Measurements from ENCODE around the gene VGF.

Gene VGF

DNA sequence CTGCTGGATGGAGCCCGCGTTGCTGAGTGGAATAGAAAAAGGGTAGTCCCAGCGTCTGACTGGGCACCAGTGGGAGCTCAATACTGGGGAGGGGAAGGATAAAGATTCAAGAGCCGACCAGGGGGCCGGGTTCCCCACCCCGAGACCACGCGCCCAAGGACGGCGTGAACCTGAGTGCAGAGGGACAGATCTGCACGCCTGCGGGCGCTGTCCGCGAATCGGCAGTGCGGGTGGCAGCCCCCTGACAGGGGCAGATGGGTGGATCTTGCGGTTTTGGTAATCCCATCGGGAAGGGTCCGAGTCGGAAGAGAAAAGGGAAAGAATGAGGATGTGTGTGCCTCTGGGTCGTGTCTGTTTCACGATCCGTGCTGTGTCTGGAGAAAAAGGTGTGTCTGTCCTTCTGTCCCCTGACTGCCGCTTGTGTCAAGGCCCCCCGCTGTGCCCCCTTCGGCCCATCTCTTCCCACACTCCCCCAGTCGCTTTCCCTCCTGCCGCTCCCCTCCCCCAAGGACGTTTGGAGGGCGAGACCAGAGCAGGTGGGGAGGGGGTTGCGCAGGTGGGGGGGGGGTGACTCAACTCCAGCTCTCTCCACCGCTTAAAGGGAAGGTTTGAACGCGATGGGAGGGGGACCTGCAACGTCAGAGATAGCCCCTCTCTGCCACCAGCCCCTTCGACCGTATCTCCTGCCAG lies 734 bp upstream of the VGF start:
- no peak for DNase-seq (ENCODE audit: low spot score)

DNA sequence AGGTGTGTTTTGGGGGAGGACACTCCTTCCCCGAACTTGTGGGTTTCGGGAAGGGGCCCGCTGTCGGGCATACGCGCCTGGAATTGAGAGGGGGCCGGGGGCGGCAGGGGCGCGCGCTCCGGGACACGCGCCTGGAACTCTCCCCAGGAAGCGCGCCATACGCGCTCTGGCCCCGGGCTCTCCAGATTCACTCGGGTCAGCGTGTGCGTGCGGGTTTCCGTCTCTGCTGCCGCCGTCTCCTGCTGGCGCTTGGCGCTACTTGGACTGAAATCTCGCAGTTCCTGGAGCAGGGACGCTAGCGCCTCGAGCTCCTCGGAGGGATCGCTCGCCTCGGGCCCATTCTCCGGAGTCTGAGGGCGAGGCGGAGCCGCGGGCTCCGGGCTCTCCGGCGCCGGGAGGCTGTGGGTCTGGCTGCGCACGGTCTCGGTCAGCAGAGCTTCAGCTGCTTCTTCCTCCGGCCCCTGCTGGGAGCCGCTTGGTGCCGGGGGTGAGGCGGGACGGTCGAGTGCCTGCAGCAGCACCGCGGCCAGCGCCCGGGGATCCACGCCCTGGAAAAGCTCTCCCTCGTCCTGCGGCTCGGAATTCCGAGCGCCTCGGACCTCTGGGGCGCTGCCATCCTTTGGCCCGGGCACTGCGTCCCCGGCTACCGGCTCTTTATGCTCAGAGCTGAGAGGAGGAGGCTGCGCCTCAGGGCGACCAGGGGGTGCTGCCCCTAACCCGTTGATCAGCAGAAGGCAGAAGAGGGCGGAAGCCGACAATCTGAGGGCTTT lies 1.1 kb downstream of the VGF start:
- DNase-seq (ENCODE audit: low spot score): peak; percentile 83

DNA sequence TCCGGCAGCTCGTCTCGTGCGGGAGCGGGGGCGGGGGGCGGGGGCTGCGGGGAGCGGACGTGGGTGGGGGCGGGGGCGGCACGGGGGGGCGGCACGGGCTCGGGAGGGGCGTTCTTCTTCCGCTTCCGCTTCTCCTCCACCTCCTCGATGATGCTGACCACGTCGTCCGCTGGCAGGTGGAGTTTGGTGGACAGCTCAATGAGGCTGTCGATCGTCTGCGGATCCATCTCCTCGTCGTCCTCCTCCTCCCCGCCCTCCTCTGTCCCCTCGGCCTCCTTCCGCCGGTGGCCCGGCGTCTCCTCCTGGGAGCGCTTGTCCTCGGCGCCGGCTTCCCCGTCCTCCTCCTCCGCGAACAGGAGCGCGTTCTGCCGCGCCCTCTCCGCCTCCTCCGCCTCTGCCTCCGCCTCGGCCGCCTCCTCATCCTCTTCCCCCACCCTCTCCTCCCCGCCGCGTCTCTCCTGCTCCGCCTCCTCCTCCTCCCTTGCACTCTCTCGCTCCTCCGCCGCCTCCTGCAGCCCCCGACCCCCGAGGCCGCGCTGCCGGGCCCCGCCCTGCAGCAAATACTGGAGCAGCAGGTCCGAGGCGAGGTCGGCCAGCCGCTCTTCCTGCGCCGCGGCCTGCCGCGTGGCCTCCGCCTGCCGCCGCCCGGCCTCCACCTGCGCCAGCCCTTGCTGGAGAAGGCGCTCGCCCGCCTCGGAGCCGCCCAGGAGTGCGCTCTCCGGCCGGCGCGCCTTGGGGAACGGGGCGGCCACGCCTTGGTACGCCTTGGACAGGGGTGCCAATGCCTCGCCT lies 1.9 kb downstream of the VGF start:
- DNase-seq (ENCODE audit: low spot score): peak; percentile 41

DNA sequence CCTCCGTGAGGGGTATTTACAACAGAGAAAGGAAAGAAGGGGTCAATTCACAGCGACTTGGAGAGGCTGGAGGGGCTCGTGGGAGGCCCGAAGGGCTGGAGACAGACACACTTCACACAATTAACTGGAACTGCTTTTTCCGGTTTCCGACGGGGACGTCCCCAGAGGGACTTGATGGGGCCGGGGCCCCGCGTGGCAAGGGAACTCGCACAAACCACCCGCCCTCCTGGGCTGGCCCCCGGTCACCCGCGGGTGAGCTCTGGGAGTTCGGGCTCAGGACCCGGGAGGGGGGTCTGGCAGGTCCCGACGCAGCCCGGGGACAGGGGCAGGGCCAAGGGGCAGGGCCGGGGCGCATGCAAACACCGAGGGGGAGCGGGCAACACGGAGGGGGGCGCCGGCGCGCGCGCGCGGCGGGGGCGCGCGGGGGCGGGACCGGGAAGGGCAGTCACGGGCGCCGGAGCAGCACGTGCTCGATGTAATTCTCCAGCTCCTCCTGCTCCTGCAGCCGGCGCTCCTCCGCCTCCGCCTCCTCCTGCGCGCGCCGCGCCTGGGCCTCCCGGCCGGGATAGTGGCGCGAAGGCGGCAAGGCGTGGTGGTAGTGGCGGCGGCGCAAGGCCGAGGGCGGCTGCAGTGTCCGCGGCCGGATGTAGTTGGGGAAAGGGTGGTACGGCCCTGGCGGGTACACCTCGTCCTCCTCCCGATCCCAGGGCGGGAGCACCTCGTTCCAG lies 2.7 kb downstream of the VGF start:
- DNase-seq (ENCODE audit: low spot score): peak; percentile 69

DNA sequence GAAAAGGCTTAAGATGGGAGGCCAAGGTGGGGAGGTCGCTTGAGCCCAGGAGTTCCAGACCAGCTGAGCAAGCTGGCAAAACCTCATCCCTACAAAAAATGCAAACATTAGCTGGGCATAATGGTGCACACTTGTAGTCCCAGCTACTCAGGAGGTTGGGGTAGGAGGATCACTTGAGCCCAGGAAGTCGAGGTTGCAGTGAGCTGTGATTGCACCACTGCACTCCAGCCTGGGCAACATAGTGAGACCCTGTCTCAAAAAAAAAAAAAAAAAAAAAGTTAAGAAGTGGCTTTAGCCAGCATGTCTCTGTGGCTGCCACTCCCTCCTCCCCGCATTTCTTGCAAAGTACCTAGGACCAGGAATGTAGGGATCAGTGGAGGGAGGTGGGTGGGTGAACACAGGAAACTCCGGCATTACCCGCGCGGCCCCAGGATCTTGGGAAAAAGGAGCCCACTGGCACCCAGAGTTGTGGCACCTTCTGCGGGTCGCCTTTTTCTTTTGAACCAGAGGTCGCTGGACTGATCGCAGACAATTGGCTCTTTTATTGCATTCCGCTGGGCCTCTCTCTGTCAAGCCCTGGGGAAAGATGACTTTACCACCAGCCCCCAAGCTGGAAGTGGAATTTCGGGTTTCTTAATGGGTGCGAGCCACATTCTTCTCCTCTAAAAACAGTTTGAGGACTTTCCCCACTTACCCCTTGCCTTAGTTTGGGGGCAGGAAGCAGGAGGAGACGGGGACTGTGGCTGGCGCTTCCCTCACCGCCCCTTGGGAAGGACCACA lies 3.5 kb downstream of the VGF start:
- peak; percentile 14 for DNase-seq (ENCODE audit: low spot score)

DNA sequence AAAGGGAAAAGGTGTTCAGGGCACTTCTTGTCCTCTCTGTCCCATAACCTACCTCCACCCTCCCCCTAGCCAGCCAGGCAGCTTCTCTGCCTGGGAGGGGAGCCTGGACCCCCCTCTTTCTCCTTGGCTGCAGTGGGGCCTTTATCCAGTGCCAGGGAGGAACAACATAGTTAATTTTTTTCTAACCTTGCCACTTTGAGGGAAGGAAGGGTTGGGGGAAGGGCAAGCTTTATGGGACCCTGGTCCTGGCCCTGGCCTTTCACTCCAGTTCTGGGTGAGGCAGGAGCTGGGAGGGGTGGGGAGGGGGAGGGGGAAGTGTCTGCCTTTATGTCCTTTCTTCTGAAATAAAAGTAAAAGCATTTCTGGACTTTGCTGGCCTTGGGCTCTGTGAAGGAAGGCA lies 4.5 kb downstream of the VGF start:
- no peak for DNase-seq (ENCODE audit: low spot score)

DNA sequence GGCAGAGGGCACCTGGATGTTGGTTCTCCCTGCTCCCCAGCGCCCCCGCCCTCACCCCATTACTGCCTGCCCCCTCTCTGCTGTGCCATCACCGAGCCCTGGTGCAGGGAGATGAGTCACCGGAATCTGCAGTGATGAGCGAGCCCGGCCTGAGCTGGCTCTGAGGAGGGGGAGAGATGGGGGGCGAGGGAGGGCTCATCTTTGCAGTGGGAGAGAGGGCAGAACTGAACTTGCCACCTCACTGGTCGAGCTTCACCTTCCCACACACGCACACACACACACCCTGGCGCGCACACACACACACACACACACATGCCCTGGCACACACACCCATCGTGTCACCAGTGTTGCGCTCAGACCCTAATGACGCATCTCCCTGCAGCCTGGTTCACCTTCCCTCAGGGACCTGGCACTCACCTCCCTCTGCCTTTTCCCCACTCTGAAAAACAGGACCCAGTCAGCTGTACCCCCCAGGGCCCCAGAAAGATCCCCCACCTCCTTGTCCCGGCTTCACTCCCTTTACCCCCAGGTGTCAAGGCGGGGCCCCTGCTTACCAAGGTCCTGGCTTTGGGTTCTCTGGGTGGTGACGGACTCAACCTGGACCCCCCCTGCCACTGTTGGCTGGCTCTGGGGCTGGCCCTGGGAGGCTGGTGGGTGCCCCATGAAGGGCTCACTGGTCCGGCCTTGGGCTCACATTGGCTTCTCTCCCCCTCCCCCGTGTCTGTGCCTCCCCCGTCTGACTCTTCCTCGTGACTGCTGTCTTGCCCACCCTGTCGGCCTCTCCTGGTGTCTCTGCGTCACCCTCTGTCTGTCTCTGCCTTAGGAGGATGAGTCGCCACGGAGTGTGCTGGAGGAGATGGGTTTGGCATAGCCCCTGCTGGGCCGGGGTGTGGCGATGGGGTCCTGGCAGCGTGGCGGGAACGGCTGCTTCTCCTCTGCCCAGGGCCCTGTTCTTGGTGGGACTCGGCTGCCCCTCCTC lies 5.4 kb downstream of the VGF start:
- DNase-seq (ENCODE audit: low spot score): no peak

DNA sequence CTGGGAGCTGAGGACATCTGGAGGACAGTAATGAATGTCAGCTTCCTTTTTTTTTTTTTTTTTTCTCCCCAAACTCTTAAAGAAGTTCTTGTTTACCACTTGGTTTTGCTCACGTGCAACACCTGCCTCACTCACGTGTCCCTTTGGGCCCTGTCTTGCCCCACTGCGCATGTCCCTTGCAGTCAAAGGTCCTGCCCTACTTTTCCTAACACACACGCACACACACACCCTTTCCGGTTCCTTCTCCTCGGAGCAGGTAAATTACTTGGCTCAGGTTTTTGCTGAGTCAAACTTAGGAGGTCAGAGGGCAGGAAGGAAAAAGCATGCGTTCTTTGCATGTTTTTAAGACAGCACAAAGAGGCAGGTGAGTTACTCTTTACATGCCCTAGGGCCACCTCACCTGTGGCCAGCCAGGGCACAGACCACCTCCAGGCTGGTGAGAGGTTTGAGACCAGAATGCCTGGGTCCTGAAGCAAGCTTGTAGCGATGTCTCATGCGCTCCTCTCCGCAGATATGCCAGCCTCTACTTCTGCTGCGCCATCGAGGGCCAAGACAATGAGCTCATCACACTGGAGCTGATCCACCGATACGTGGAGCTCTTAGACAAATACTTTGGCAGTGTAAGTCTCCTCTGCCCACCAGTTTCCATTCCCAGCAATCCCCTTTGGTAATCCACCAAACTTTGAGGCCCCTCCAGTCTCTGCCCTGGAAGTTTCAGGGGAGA lies 8.3 kb downstream of the VGF start:
- DNase-seq (ENCODE audit: low spot score): no peak

DNA sequence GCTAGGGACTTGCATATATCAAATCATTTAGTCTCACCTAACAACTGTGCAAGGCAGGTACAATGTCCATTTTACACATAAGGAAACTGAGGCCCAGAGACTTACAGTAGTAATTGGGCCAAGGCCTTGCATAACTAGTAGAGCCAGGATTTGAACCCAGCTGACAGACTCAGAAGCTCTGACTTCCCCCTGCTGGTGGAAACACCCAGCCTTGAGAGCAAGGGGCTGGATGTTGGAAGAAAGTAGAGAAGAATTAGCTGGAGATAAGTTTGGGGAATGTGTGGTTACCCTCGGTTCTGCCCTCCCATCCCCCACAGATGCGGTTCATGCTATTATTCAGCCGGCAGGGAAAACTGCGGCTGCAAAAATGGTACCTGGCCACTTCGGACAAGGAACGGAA lies 9.1 kb downstream of the VGF start:
- DNase-seq (ENCODE audit: low spot score): peak; percentile 32

DNA sequence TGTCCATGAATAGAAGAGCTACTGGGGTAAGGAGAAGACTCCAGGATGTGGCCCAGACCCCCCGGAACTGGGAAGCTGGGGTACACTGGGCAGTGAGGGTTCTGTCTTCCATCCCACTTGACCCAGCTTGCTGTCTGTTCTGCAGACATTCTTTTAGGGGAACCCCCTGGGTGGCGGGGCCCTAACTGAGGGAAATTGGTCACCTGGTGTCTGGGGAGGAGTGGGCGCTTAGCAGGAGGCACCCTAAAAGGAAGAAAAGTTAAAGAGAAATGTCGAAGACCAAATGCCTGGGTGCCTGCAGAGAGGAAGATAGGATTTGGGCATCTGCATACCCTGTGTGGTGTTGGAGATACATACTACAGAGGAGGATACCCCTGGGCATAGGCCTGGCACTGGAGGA lies 10.1 kb downstream of the VGF start:
- DNase-seq (ENCODE audit: low spot score): no peak

DNA sequence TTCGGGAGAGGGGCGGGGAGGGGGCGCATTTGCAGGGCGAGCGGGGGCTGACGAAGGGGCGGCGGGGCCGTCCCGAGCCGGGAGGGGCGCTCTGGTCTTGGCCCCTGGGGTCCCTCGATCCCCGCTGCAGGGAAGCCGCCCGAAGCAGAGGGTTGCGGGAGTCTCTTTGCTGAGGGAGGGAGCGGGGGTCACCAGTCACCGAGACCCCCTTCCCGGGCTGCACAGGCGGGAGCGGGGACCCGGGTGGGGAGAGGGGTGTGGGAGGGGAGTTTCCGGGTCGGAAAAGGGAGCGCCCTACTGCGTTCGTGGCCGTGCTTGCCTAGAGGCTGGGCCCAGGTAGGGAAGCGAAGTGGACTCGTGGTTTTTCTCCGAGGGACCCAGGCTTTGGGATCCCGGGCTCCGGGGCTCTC lies 10.7 kb downstream of the VGF start:
- no peak for DNase-seq (ENCODE audit: low spot score)

DNA sequence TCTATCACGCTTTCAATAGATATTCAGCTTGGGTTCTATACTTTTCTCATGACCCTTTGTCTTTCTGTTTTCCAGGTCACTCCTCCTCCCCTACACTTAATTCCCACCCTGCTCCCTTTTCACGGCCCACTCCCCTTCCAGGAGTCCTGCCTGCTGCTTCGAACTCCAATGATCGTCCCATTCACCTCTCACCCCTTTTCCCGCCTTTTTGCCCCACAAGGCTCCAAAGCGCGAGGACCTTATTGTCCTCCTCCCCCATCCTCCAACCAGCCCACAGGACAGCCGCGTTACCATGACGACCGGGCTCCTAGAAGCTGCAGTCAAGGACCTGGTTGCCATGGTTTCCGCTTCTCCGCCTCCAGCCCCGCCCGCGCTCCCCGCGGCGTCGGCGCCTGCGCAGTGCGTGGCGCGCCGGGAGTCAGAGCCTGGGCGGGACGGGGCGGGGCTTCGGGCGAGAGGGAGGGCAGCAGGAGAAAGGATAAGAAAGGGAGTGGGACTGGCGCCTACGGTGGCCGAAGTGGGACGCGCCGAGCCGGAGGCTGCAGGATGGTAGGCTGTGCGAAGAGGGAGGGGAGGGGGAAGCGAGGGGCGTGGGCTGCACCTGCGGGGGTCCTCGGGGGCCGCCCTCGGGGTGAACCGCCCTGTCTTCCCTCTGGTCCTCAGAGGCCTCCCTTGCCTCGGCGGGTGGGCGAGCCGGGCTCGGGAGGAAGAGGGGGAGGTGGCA lies 11.2 kb downstream of the VGF start, which contains the start of gene AP1S1:
TSS of gene AP1S1 (plus strand) at position 508 of the 724 bp plus-strand sequence. CDS start at position 547, 39 bp downstream.
- peak; percentile 99 for DNase-seq (ENCODE audit: low spot score)

DNA sequence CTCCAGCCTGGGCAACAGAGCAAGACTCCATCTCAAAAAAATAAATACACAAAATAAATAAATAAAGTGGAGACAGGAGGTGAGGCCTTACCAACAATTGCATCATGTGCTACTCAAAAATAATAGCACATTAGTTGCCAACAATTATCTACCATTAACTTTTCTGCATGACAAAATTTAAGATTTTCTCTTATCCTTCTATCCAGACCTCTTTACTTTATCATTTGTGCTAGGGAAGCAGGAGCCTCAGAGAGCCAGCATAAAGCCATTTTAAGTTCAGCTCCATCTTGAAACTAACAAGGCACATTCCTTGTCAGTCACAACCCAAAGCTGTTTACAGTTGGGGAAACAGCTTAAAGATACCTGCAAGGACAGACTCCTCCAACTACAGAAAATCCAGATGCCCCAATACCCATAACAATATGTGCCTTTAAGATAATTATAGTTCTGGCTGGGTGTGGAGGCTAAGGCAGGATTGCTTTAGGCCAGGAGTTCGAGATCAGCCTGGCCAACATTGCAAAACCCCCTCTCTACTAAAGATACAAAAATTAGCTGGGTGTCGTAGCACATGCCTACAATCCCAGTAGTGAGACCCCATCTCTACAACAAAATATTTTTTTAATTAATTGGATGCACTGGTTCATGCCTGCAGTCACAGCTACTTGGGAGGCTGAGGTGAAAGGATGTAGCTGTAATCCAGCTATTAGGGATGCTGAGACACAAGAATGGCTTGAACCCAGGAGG lies 13.3 kb downstream of the VGF start:
- no peak for DNase-seq (ENCODE audit: low spot score)

DNA sequence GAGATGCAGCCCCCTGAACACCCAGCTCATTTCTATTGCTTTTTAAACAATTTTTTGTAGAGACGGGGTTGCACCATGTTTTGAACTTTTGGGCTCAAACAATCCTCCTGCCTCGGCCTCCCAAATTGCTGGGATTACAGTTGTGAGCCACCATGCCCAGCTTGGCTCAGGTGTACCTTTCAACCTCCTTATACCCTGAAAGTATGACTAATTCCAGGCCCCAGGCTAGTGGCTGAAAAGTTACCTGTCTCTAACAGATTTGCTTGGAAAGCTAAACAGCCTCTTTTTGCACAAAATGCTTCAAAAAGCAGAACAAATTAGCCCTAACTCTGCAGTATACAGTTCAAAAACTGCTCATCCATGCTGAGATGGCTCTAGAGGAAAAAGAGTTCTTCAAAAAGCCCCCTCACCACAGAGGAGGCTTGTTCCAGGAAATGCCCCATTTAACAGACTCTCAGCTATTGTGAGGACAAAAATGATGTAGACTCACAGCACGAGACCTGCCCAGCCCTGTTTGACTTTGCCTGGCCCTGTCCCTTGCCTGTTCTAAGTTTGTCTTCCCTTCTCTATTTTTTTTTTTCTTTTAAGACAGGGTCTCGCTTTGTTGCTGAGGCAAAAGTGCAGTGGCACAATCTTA lies 24.5 kb downstream of the VGF start:
- DNase-seq (ENCODE audit: low spot score): no peak

DNA sequence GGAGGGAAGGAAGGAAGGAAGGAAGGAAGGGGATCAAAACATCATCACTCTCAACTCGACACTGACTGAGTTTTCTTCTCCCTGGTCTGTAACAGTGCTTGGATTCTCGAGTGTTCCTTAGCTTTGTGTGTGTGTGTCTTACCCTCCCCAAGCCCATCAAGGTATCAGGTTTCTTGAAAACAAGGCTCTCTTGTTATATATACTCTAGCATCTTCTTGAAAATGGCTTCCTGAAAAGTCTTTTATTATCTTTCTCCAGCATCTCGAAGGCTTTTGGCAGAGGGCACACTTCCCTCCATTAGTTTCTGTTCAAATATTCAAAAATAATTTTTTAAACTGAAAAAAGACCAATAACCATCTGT lies 25.1 kb downstream of the VGF start:
- DNase-seq (ENCODE audit: low spot score): no peak

DNA sequence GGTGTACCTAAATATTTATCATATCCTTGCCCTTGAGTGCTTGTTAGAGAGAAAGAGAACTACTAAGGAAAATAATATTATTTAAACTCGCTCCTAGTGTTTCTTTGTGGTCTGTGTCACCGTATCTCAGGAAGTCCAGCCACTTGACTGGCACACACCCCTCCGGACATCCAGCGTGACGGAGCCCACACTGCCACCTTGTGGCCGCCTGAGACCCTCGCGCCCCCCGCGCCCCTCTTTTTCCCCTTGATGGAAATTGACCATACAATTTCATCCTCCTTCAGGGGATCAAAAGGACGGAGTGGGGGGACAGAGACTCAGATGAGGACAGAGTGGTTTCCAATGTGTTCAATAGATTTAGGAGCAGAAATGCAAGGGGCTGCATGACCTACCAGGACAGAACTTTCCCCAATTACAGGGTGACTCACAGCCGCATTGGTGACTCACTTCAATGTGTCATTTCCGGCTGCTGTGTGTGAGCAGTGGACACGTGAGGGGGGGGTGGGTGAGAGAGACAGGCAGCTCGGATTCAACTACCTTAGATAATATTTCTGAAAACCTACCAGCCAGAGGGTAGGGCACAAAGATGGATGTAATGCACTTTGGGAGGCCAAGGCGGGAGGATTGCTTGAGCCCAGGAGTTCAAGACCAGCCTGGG lies 27.0 kb downstream of the VGF start:
- peak; percentile 73 for DNase-seq (ENCODE audit: low spot score)

DNA sequence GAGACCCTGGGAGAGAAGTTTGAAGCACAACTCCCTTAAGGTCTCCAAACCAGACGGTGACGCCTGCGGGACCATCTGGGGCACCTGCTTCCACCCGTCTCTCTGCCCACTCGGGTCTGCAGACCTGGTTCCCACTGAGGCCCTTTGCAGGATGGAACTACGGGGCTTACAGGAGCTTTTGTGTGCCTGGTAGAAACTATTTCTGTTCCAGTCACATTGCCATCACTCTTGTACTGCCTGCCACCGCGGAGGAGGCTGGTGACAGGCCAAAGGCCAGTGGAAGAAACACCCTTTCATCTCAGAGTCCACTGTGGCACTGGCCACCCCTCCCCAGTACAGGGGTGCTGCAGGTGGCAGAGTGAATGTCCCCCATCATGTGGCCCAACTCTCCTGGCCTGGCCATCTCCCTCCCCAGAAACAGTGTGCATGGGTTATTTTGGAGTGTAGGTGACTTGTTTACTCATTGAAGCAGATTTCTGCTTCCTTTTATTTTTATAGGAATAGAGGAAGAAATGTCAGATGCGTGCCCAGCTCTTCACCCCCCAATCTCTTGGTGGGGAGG lies 27.6 kb downstream of the VGF start:
- no peak for DNase-seq (ENCODE audit: low spot score)
